Ovary (tissue), 3 donors: ENCODE results near the gene HIF3A.

Experiments used
- EP300 ChIP-seq: sonication (generic); formaldehyde crosslinking; IDR thresholded peaks from one replicate; pipeline ENCODE4 v1.6.1; 2017; ENCODE audit warnings: antibody characterized with exemption
- POLR2A ChIP-seq: fragments of 450-650 bp; IDR thresholded peaks from one replicate; pipeline ENCODE4 v1.6.1; 2017; ENCODE audit warnings: antibody characterized with exemption, mild to moderate bottlenecking, moderate library complexity
- TF ChIP-seq, protein P1 (sequence below), 3 donors: fragments of 450-650 bp in 2 of 3; fragments of 200-600 bp in 1 of 3; IDR thresholded peaks; one replicate each; pipeline versions ENCODE4 v1.5.1 to v1.8.0; 2016 to 2022; ENCODE audit warnings: antibody characterized with exemption in 3 of 3, mild to moderate bottlenecking in 1 of 3
- donor health status: DM: no; HTN: no; CAD: no.

DNA sequence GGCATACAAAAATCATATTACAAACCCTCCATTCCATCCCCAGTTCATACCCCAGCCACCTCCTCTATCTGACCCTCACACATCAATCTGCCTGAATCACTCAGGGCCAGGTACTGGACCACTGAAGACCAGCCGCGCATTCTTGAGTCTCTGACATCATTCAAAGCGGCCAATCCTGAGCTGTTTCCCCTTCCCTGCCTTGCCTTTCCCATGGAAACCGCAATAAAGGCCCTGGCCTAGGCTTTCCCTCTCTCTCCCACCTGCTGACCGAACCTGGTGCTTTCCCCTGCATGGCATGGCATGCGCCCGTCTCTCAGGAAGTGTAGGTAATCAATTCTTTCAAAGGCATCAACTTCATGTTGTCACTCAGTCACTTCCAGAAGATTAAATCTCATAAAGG lies 17.7 kb upstream of the HIF3A start:
- TF ChIP-seq POLR2A (no peak), EP300 (no peak)
- TF ChIP-seq, protein P1, sequence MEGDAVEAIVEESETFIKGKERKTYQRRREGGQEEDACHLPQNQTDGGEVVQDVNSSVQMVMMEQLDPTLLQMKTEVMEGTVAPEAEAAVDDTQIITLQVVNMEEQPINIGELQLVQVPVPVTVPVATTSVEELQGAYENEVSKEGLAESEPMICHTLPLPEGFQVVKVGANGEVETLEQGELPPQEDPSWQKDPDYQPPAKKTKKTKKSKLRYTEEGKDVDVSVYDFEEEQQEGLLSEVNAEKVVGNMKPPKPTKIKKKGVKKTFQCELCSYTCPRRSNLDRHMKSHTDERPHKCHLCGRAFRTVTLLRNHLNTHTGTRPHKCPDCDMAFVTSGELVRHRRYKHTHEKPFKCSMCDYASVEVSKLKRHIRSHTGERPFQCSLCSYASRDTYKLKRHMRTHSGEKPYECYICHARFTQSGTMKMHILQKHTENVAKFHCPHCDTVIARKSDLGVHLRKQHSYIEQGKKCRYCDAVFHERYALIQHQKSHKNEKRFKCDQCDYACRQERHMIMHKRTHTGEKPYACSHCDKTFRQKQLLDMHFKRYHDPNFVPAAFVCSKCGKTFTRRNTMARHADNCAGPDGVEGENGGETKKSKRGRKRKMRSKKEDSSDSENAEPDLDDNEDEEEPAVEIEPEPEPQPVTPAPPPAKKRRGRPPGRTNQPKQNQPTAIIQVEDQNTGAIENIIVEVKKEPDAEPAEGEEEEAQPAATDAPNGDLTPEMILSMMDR (IDR thresholded peaks at IDR 0.05): no peak
